Astrocyte (in vitro differentiated cells and primary cell): Measurements from ENCODE around the gene IGSF21. TPM values are rescaled to one million over a fixed set of nuclear protein-coding genes. Genes with fewer than 3 reads are reported as not detected.

Experiments
- DNase-seq: peaks from one replicate; pipeline ENCODE4 v3.0.0-alpha.2; 2010; ENCODE audit warnings: low read depth
- FAIRE-seq: peaks from 2 replicates; lab custom pipeline; 2011; peaks lifted over from hg19 to GRCh38; lab: Jason Lieb, UNC
- H2AFZ ChIP-seq: 2 replicates; pipeline ENCODE4 v1.6.0; 2012; ENCODE audit warnings: low read depth, low read length, inconsistent platforms
- H3K27ac ChIP-seq: 2 replicates; pipeline ENCODE4 v1.5.1; 2011; ENCODE audit warnings: low read depth, low read length, inconsistent platforms
- H3K27me3 ChIP-seq: 2 replicates; pipeline ENCODE4 v1.6.0; 2011; ENCODE audit warnings: low read length, inconsistent platforms; ENCODE audit not compliant: insufficient read depth
- H3K36me3 ChIP-seq: 2 replicates; pipeline ENCODE4 v1.5.1; 2011; ENCODE audit warnings: low read length, inconsistent platforms; ENCODE audit not compliant: insufficient read depth
- H3K4me1 ChIP-seq: 2 replicates; pipeline ENCODE4 v1.5.1; 2011; ENCODE audit warnings: low read length, inconsistent platforms; ENCODE audit not compliant: insufficient read depth
- H3K4me2 ChIP-seq: 2 replicates; pipeline ENCODE4 v1.6.0; 2012; ENCODE audit warnings: low read length, inconsistent platforms
- H3K4me3 ChIP-seq: 2 replicates; pipeline ENCODE4 v1.5.1; 2011; ENCODE audit warnings: low read depth, mild to moderate bottlenecking, low read length, inconsistent platforms; ENCODE audit not compliant: insufficient read depth
- H3K79me2 ChIP-seq: 2 replicates; pipeline ENCODE4 v1.6.0; 2012; ENCODE audit warnings: mild to moderate bottlenecking, low read length, inconsistent platforms; ENCODE audit not compliant: insufficient read depth
- H3K9ac ChIP-seq: 2 replicates; pipeline ENCODE4 v1.6.0; 2012; ENCODE audit warnings: mild to moderate bottlenecking, low read length, inconsistent platforms
- H3K9me3 ChIP-seq: 2 replicates; pipeline ENCODE4 v1.5.1; 2012; ENCODE audit warnings: low read depth, mild to moderate bottlenecking, low read length, inconsistent platforms; ENCODE audit not compliant: insufficient read depth
- H4K20me1 ChIP-seq: 2 replicates; pipeline ENCODE4 v1.6.0; 2012; ENCODE audit warnings: low read length, inconsistent platforms; ENCODE audit not compliant: insufficient read depth
- H3K27ac Mint-ChIP-seq: one replicate; pipeline ENCODE4 v1.8.0; 2021; ENCODE audit warnings: mild to moderate bottlenecking, mixed read lengths; ENCODE audit not compliant: unreplicated experiment
- H3K27me3 Mint-ChIP-seq: one replicate; pipeline ENCODE4 v1.8.0; 2021; ENCODE audit warnings: low read depth, mixed read lengths; ENCODE audit not compliant: unreplicated experiment
- H3K36me3 Mint-ChIP-seq: one replicate; pipeline ENCODE4 v1.8.0; 2021; ENCODE audit warnings: low read depth, mixed read lengths; ENCODE audit not compliant: unreplicated experiment
- H3K4me1 Mint-ChIP-seq: one replicate; pipeline ENCODE4 v1.8.0; 2021; ENCODE audit warnings: low read depth, mixed read lengths; ENCODE audit not compliant: unreplicated experiment
- H3K4me3 Mint-ChIP-seq: one replicate; pipeline ENCODE4 v1.8.0; 2021; ENCODE audit warnings: mild to moderate bottlenecking, moderate library complexity, mixed read lengths; ENCODE audit not compliant: unreplicated experiment
- H3K9me3 Mint-ChIP-seq: one replicate; pipeline ENCODE4 v1.8.0; 2021; ENCODE audit warnings: mild to moderate bottlenecking, mixed read lengths; ENCODE audit not compliant: unreplicated experiment
- EZH2 ChIP-seq: IDR thresholded peaks from 2 replicates; pipeline ENCODE4 v1.6.1; 2012; ENCODE audit warnings: mild to moderate bottlenecking, low read length, inconsistent platforms; ENCODE audit not compliant: insufficient read depth
- total RNA-seq: library from RNA; stranded (reverse); gene quantifications from 2 replicates; pipeline ENCODE4 v1.2.1, GENCODE V29; 2021
- TF ChIP-seq, protein P1 (sequence below): IDR thresholded peaks from 2 replicates; pipeline ENCODE4 v1.5.1; 2011; ENCODE audit warnings: low read depth, mild to moderate bottlenecking, inconsistent platforms, low read length, moderate library complexity; ENCODE audit not compliant: insufficient read depth

Gene IGSF21
- total RNA-seq, 1 donor from 2014 or later, result not detected

DNA sequence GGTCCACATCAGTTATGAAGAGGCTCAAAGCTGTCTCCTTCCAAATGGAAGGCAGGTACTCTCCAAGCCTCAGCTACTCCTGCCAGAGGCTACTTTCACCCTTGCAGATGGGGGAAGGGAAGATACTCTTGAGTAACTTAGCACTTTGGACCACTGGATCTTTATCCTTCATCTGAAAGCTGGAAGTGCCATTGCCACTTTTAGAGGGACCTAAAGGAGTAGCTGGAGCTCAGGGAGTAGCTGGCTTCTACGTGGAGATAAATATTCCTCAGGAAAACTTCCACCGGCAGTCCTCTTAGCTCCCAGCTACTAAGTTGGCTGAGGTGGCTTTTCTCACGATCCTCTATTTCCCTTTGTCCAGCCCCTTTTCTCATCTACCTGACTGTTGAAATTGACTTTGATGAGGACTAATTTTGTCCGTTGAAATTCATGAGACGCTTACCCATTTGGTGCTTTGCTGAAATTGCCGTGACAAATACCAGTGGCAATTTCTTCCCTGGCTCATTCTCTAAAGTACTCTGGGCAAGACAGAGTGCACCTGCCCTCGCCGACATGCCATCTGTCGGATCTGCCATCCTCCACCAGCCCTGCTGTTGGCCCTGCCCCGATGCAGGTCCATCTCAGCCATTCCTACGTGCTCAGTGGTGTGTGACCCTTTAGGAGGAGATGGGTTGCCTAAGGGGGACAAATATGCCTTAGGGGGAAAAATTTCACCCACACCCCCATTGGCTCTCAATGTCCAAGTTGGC lies 13.6 kb downstream of the IGSF21 start:
- Mint-ChIP-seq H3K4me3 (no peak overlapping the region), H3K9me3 (peaks cover 1% of the 10 kb centered on the region), H3K27ac (no peak overlapping the region), H3K27me3 (peaks cover 68% of the 10 kb centered on the region), H3K4me1 (no peaks in the 10 kb centered on the region), H3K36me3 (peaks cover 2% of the 10 kb centered on the region)
- no peaks in the 10 kb centered on the region for H3K79me2 ChIP-seq
- no peak overlapping the region for H3K4me2 ChIP-seq
- no peak for FAIRE-seq
- no peak overlapping the region for H3K27ac ChIP-seq
- H2AFZ ChIP-seq, result no peak overlapping the region
- H3K36me3 ChIP-seq, result no peaks in the 10 kb centered on the region
- H3K9ac ChIP-seq, result no peak overlapping the region
- H4K20me1 ChIP-seq, result no peaks in the 10 kb centered on the region
- no peaks in the 10 kb centered on the region for H3K9me3 ChIP-seq
- no peaks in the 10 kb centered on the region for H3K4me1 ChIP-seq
- TF ChIP-seq, protein P1, sequence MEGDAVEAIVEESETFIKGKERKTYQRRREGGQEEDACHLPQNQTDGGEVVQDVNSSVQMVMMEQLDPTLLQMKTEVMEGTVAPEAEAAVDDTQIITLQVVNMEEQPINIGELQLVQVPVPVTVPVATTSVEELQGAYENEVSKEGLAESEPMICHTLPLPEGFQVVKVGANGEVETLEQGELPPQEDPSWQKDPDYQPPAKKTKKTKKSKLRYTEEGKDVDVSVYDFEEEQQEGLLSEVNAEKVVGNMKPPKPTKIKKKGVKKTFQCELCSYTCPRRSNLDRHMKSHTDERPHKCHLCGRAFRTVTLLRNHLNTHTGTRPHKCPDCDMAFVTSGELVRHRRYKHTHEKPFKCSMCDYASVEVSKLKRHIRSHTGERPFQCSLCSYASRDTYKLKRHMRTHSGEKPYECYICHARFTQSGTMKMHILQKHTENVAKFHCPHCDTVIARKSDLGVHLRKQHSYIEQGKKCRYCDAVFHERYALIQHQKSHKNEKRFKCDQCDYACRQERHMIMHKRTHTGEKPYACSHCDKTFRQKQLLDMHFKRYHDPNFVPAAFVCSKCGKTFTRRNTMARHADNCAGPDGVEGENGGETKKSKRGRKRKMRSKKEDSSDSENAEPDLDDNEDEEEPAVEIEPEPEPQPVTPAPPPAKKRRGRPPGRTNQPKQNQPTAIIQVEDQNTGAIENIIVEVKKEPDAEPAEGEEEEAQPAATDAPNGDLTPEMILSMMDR, result no peak
- TF ChIP-seq EZH2, result no peak
- DNase-seq, result no peak
- H3K4me3 ChIP-seq, result no peak overlapping the region
- peaks cover 4% of the 10 kb centered on the region for H3K27me3 ChIP-seq

- H3K9ac ChIP-seq, result no peak overlapping the region
- FAIRE-seq (no peak), DNase-seq (no peak)
- no peak overlapping the region for H3K4me3 ChIP-seq
- H3K36me3 Mint-ChIP-seq, result no peaks in the 10 kb centered on the region
- H3K27ac ChIP-seq, result no peak overlapping the region
- peaks cover 3% of the 10 kb centered on the region for H3K27me3 ChIP-seq
- H3K9me3 ChIP-seq, result no peaks in the 10 kb centered on the region
- no peak overlapping the region for H3K27ac Mint-ChIP-seq
- no peak overlapping the region for H2AFZ ChIP-seq
- H3K4me3 Mint-ChIP-seq, result no peak overlapping the region
- peaks cover 59% of the 10 kb centered on the region for H3K27me3 Mint-ChIP-seq
- no peaks in the 10 kb centered on the region for H3K9me3 Mint-ChIP-seq
- no peaks in the 10 kb centered on the region for H3K4me1 Mint-ChIP-seq
- TF ChIP-seq EZH2, result no peak
- TF ChIP-seq, protein P1, result no peak
- H3K4me2 ChIP-seq, result no peak overlapping the region
- H3K36me3 ChIP-seq, result no peaks in the 10 kb centered on the region
- H3K79me2 ChIP-seq, result no peaks in the 10 kb centered on the region
- H4K20me1 ChIP-seq, result no peaks in the 10 kb centered on the region
- H3K4me1 ChIP-seq, result no peaks in the 10 kb centered on the region
Observed at GRCh38 chr1:18123467-18123992, 15.9 kb downstream of the IGSF21 start.

DNA sequence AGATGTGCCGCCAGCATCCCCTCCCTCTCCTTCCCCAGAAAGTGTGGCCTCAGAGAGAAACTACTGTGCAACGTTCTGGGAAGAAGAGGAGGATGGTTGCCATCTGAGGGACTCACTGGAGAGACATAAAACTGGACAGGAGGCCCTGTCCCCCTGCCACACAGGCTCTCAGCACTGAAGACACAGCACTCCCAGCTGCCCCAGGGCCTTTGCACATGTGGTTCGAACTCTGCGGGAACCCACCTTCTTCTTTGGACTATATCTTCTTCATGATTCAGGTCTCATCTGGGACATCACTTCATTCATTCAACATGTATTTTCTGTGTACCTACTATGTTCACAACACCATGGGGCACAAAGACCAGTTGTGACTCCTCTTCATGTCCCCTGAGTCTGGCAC lies 17.4 kb downstream of the IGSF21 start:
- TF ChIP-seq EZH2, result no peak
- TF ChIP-seq, protein P1, result no peak
- Mint-ChIP-seq H3K9me3 (no peaks in the 10 kb centered on the region), H3K36me3 (no peaks in the 10 kb centered on the region), H3K27me3 (peaks cover 64% of the 10 kb centered on the region), H3K27ac (no peak overlapping the region), H3K4me1 (no peaks in the 10 kb centered on the region), H3K4me3 (no peak overlapping the region)
- Histone ChIP-seq H3K4me2 (no peak overlapping the region), H3K4me1 (no peaks in the 10 kb centered on the region), H3K9me3 (no peaks in the 10 kb centered on the region), H3K27ac (no peak overlapping the region), H3K9ac (no peak overlapping the region), H3K4me3 (no peak overlapping the region), H4K20me1 (no peaks in the 10 kb centered on the region), H2AFZ (no peak overlapping the region), H3K36me3 (no peaks in the 10 kb centered on the region), H3K27me3 (peaks cover 2% of the 10 kb centered on the region), H3K79me2 (no peaks in the 10 kb centered on the region)
- FAIRE-seq, result no peak
- no peak for DNase-seq
